NCI-H460 (cell line): Measurements from ENCODE around the gene GATB. TPM values are rescaled to one million over a fixed set of nuclear protein-coding genes. Genes with fewer than 3 reads are reported as not detected.

Experiments
- DNase-seq: peaks from one replicate; pipeline ENCODE4 v3.0.0-alpha.2; 2016; ENCODE audit warnings: low read depth; ENCODE audit errors: extremely low read depth
- total RNA-seq: library from RNA; depleted of rRNA; stranded (reverse); fragments of >200 nt; shearing (Covaris generic); gene quantifications from 2 replicates; pipeline ENCODE4 v1.2.3, GENCODE V29; 2014

GATB gene
- total RNA-seq, 1 experiment from 2014 or later = 18.3 TPM

DNA sequence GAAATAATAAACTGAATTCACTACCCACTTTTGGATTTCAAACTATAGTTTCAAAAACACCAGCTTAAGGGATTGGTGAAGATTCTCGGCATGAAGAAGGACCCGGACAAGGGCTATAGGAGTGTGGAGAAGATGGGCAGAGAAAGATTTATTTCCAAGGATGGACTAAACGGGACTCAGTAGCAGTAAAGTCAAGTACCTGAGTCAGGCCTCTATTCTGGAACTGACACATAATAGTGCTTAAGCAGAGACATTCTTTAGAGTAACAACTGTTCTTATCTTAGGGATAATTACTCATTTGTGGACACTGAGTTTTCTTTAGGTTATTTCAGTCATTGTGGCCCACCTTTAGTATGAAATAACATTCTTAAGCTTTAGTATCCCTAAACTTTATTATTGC, 134.6 kb downstream of the GATB start:
- no peak for DNase-seq

GRCh38 chr4:151624626-151625565, 135.9 kb downstream of the GATB start:
- DNase-seq = no peak
